WTC11 (cell line): ENCODE results near the gene IQSEC1. TPM values are rescaled to one million over a fixed set of nuclear protein-coding genes. Genes with fewer than 3 reads are reported as not detected.

Experiments
- ATAC-seq: fragments of 200-7000 bp; cut with Tn5 transposase; 2 replicates; pipeline ENCODE4 v1.10.0; 2021; ENCODE audit warnings: mild to moderate bottlenecking, moderate library complexity
- CTCF ChIA-PET: fragments of 300-600 bp; sonication (Branson Sonifier 250); formaldehyde crosslinking; loops from one replicate; lab custom pipeline; 2021; ENCODE audit warnings: antibody characterized with exemption; lab: Charles Lee
- POLR2A ChIA-PET: fragments of 350-600 bp; sonication (Branson Sonifier 250); formaldehyde crosslinking; loops from one replicate; lab custom pipeline; 2021; ENCODE audit warnings: antibody characterized with exemption; lab: Charles Lee
- DNase-seq: peaks from one replicate; pipeline ENCODE4 v3.0.0; 2021; ENCODE audit warnings: low spot score
- H3K27ac Mint-ChIP-seq: 2 replicates; pipeline ENCODE4 v1.8.0; 2021; ENCODE audit warnings: mixed read lengths
- H3K27me3 Mint-ChIP-seq: 2 replicates; pipeline ENCODE4 v1.8.0; 2021; ENCODE audit warnings: low read depth, mild to moderate bottlenecking, moderate library complexity, mixed read lengths
- H3K36me3 Mint-ChIP-seq: 2 replicates; pipeline ENCODE4 v1.8.0; 2021; ENCODE audit warnings: mixed read lengths
- H3K4me1 Mint-ChIP-seq: 2 replicates; pipeline ENCODE4 v1.8.0; 2022; ENCODE audit warnings: mixed read lengths
- H3K4me3 Mint-ChIP-seq: 2 replicates; pipeline ENCODE4 v1.8.0; 2021; ENCODE audit warnings: mild to moderate bottlenecking, moderate library complexity, mixed read lengths
- H3K9me3 Mint-ChIP-seq: 2 replicates; pipeline ENCODE4 v1.8.0; 2021; ENCODE audit warnings: mixed read lengths
- ARID4B ChIP-seq: sonication (generic); formaldehyde crosslinking; IDR thresholded peaks from 2 replicates; pipeline ENCODE4 v1.8.0; 2023; ENCODE audit warnings: missing genetic modification reagents, mild to moderate bottlenecking, borderline replicate concordance
- ATF1 ChIP-seq: sonication (generic); formaldehyde crosslinking; IDR thresholded peaks from 2 replicates; pipeline ENCODE4 v1.8.1; 2023; ENCODE audit warnings: mild to moderate bottlenecking, moderate library complexity, missing genetic modification reagents
- ATF6 ChIP-seq: sonication (generic); formaldehyde crosslinking; IDR thresholded peaks from 2 replicates; pipeline ENCODE4 v1.8.1; 2023; ENCODE audit warnings: mild to moderate bottlenecking, missing genetic modification reagents
- CBFB ChIP-seq: sonication (generic); formaldehyde crosslinking; IDR thresholded peaks from 2 replicates; pipeline ENCODE4 v1.8.1; 2022; ENCODE audit warnings: mild to moderate bottlenecking, low read depth, missing genetic modification reagents
- CTCF ChIP-seq: fragments of 200-600 bp; IDR thresholded peaks from 2 replicates; pipeline ENCODE4 v1.8.0; 2022; ENCODE audit warnings: antibody characterized with exemption
- GABPB1 ChIP-seq: sonication (generic); formaldehyde crosslinking; IDR thresholded peaks from 2 replicates; pipeline ENCODE4 v1.8.1; 2023; ENCODE audit warnings: mild to moderate bottlenecking, missing genetic modification reagents
- HMGA2 ChIP-seq: fragments of 250-450 bp; sonication (Bioruptor Pico); IDR thresholded peaks from 2 replicates; pipeline ENCODE4 v1.4.0; 2021; ENCODE audit warnings: mild to moderate bottlenecking, moderate library complexity
- MAX ChIP-seq: sonication (generic); formaldehyde crosslinking; IDR thresholded peaks from 2 replicates; pipeline ENCODE4 v1.8.0; 2022; ENCODE audit warnings: mild to moderate bottlenecking, missing genetic modification reagents
- NR1H2 ChIP-seq: sonication (generic); formaldehyde crosslinking; IDR thresholded peaks from 2 replicates; pipeline ENCODE4 v1.9.0; 2021; ENCODE audit warnings: mild to moderate bottlenecking, moderate library complexity, missing genetic modification reagents
- NR3C1 ChIP-seq: sonication (generic); formaldehyde crosslinking; conservative IDR thresholded peaks from 2 replicates; pipeline ENCODE4 v1.8.1; 2023; ENCODE audit warnings: low read depth, mild to moderate bottlenecking, missing genetic modification reagents
- SMAD3 ChIP-seq: sonication (generic); formaldehyde crosslinking; IDR thresholded peaks from 2 replicates; pipeline ENCODE4 v1.8.0; 2022; ENCODE audit warnings: missing genetic modification reagents, mild to moderate bottlenecking, borderline replicate concordance
- TCF7 ChIP-seq: sonication (generic); formaldehyde crosslinking; IDR thresholded peaks from 2 replicates; pipeline ENCODE4 v1.8.0; 2022; ENCODE audit warnings: mild to moderate bottlenecking, low read depth, missing genetic modification reagents, moderate library complexity
- TEAD1 ChIP-seq: sonication (generic); formaldehyde crosslinking; IDR thresholded peaks from 2 replicates; pipeline ENCODE4 v1.8.0; 2022; ENCODE audit warnings: mild to moderate bottlenecking, missing genetic modification reagents
- ZNF232 ChIP-seq: sonication (generic); formaldehyde crosslinking; IDR thresholded peaks from 2 replicates; pipeline ENCODE4 v1.8.0; 2022; ENCODE audit warnings: mild to moderate bottlenecking, missing genetic modification reagents
- ZNF263 ChIP-seq: sonication (generic); formaldehyde crosslinking; IDR thresholded peaks from 2 replicates; pipeline ENCODE4 v1.8.1; 2022; ENCODE audit warnings: low read depth, mild to moderate bottlenecking, moderate library complexity, missing genetic modification reagents
- ZNF317 ChIP-seq: sonication (generic); formaldehyde crosslinking; IDR thresholded peaks from 2 replicates; pipeline ENCODE4 v1.8.1; 2023; ENCODE audit warnings: low read depth, mild to moderate bottlenecking, moderate library complexity, missing genetic modification reagents, borderline replicate concordance
- total RNA-seq: library from RNA; stranded (reverse); gene quantifications from 3 replicates; pipeline ENCODE4 v1.2.3, GENCODE V29; 2021

Gene IQSEC1
- total RNA-seq, 1 experiment from 2014 or later, result 35.0 TPM

GRCh38 chr3:12985148-12985547 is 88.1 kb downstream of the IQSEC1 start:
- H3K4me3 Mint-ChIP-seq, result no peak overlapping the region
- no peak overlapping the region for H3K27ac Mint-ChIP-seq
- ATAC-seq (no peak), DNase-seq (no peak)
- ChIA-PET CTCF (interaction anchor here (1.0 to 4.5 kb wide), 15 partner anchors 9 to 175 kb away, joined by 3 to 76 read pairs (median 8); partner anchors contain the start of gene RPL32), POLR2A (interaction anchor here (0.7 to 1.5 kb wide), 2 partner anchors 18 to 276 kb away, joined by 5 to 6 read pairs; no protein-coding TSS in a partner anchor)
- peaks cover 8% of the 10 kb centered on the region for H3K9me3 Mint-ChIP-seq
- peaks cover 7% of the 10 kb centered on the region for H3K36me3 Mint-ChIP-seq
- no peaks in the 10 kb centered on the region; the same call in 1 of the 2 replicates for H3K27me3 Mint-ChIP-seq
- TF ChIP-seq MAX (CRISPR knock-in tag), result no peak
- TF ChIP-seq NR1H2, result no peak
- no peak for TF ChIP-seq ZNF317 (CRISPR knock-in tag)
- no peak for TF ChIP-seq ATF6
- no peak for TF ChIP-seq ZNF232
- H3K4me1 Mint-ChIP-seq, result peaks cover 32% of the 10 kb centered on the region

DNA sequence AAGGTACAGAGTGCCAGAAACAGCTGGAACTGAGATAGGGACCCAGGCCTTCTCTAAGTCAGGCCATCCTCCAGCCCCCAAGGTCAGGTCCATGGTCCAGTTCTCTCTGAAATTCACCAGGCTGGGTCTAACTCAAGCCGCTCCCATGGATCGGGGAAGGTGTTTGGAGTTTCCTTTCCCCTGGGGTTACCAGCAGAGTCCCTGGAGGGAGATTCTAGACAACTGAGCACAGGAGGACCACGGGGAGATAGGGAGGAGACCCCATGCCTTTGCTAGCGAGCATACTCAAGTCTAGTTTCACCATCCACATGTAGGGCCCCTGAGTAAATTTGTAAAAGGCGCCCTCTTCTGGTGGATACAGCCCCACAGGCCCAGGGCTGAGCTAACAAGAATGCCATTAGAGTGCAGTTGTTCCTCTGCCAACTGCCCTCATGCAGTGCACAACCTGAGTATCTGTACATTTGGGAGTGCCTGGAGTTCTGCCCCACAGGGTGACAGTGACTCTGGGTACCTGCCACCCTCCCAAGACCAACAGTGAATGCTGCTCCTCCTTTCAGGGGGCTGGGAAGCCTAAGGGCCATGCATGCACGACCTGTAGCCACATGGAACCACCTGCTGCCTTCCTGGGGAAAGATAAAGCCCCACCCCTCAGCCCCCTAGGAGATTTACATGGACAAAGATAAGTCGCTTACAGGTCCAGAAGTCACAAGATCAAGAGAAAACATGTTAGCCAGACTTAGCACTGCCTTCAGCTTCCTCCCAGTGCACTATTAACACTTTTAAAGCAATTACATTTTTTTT is 89.0 kb downstream of the IQSEC1 start:
- Mint-ChIP-seq H3K4me1 (peaks cover 37% of the 10 kb centered on the region), H3K27ac (peak overlapping the region; percentile 60), H3K9me3 (peaks cover 8% of the 10 kb centered on the region), H3K4me3 (no peak overlapping the region), H3K27me3 (no peaks in the 10 kb centered on the region; the same call in 1 of the 2 replicates), H3K36me3 (peaks cover 7% of the 10 kb centered on the region)
- ATAC-seq (peak; percentile 89), DNase-seq (peak; percentile 80)
- ChIA-PET POLR2A (interaction anchor here (0.6 to 1.5 kb wide), 3 partner anchors 17 to 500 kb away, joined by 4 to 6 read pairs (median 5); partner anchors contain the start of gene TSEN2), CTCF (interaction anchor here (0.6 to 4.5 kb wide), 36 partner anchors 9 to 1445 kb away, joined by 3 to 76 read pairs (median 6); partner anchors contain the start of gene RPL32)
- TF ChIP-seq CTCF (peak; percentile 62), HMGA2 (CRISPR knock-in tag) (no peak)

DNA sequence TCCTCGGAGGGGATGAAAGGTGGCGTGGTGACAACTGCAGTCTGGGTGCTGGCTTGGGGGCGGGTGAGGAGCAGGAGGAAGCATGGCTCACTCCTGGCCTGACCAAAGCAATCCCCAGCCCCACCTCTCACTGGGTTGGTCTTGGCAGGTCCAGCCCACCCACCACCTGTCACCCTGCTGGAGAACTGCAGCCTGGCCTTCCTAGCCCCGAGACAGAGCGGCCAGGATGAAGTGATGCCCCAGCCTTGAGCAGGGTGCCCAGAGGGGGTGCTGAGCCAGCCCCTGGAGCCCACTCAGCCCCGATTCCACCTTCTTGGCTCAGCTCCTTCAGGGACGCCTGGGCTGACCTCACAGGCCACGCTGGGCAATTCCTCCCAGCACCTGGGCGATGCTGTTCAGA is 89.9 kb downstream of the IQSEC1 start:
- peak; percentile 11; the same call in 1 of the 2 replicates for ATAC-seq
- H3K36me3 Mint-ChIP-seq, result peaks cover 7% of the 10 kb centered on the region
- POLR2A ChIA-PET, result no interaction called here
- CTCF ChIA-PET, result interaction anchor here (0.5 to 4.5 kb wide), 10 partner anchors 10 to 929 kb away, joined by 3 to 76 read pairs (median 12); no protein-coding TSS in a partner anchor
- H3K27me3 Mint-ChIP-seq, result no peaks in the 10 kb centered on the region; the same call in 1 of the 2 replicates
- H3K27ac Mint-ChIP-seq, result no peak overlapping the region
- no peak overlapping the region for H3K4me3 Mint-ChIP-seq
- TF ChIP-seq ARID4B (CRISPR knock-in tag) (no peak), NR3C1 (CRISPR knock-in tag) (no peak), ATF1 (CRISPR knock-in tag) (no peak), CBFB (CRISPR knock-in tag) (no peak), TCF7 (CRISPR knock-in tag) (no peak), SMAD3 (CRISPR knock-in tag) (no peak), ZNF263 (no peak), GABPB1 (no peak), TEAD1 (CRISPR knock-in tag) (no peak)
- TF ChIP-seq, all 79 proteins: peak for 0
- no peak for DNase-seq
- H3K4me1 Mint-ChIP-seq, result peaks cover 43% of the 10 kb centered on the region
- peaks cover 8% of the 10 kb centered on the region for H3K9me3 Mint-ChIP-seq
